Epithelial cell of prostate (primary cell): ENCODE results near the gene SLC29A1.
A peak's percentile ranks its signal among the peaks of the same experiment; 100 is the strongest.

Experiments used
- DNase-seq: peaks from one replicate; pipeline ENCODE4 v3.0.0-alpha.2; 2011; ENCODE audit warnings: low read depth, low spot score
- H3K27ac ChIP-seq: fragments of 450-650 bp; 2 replicates; pipeline ENCODE4 v1.5.1; 2017; ENCODE audit warnings: mild to moderate bottlenecking

SLC29A1 gene

DNA sequence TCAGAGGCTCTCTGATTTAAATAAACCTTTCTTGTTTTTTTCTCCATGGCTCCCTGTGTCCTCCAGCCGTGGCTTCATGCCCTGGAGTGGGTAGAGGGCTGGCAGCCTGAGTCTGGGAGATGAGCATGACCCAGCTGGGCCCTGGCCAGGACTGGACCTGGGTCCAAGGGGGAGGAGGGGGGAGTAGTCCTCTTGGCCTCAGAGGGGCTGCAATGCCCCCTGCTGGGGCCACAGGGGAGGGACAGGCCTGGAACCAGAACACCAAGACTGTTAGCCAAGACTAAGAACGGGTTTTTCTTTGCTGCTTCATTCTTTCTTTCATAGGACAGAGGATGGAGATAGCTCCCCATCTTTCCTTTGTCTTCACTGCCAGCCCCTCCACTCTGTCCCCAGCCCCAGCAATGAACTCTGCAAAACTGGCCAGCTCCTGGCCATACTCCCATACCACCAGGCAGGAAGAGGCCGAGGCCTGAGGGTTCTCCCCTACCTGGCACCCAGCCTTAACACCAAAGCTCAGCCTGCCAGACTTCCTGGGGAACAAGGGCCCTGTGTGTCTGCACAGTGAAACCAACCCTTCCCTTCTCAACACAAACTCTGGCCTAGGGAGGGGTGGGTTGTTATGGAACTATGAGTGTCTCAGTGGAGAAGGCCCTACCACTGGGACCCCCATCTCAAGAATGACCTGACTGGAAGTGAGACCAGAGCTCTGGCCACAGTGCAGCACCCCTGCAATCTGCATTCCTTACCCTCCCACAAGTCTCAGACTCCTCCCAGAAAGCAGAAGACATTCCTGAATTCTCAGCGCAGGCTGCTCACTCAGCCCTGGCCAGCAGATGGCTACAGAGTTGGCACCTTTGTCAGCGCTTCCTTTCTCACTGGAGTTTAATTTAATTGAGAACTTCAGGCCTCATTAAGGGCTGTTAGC lies 11.0 kb downstream of the SLC29A1 start:
- peak overlapping the region; percentile 60 for H3K27ac ChIP-seq
- DNase-seq: no peak

DNA sequence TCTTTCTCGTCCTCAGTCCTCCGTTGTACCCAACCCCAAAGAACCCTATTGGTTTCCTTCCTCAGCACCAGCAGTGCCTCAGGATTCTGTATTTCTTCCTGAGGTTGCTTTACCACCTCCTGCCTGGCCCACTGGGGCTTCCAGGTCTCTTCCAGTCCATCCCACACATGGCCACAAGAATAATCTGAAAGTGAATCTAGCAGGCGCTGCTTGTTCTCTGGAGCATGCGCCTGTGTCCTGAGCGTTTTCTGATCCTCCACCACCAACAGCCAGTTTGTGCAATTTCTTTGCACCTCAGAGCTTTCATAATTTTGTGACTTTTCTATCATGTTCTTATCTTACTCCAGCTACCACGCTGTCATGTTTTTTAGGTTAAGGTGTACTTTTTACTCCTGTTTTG lies 11.9 kb downstream of the SLC29A1 start:
- no peak for DNase-seq
- H3K27ac ChIP-seq: peak overlapping the region; percentile 60

DNA sequence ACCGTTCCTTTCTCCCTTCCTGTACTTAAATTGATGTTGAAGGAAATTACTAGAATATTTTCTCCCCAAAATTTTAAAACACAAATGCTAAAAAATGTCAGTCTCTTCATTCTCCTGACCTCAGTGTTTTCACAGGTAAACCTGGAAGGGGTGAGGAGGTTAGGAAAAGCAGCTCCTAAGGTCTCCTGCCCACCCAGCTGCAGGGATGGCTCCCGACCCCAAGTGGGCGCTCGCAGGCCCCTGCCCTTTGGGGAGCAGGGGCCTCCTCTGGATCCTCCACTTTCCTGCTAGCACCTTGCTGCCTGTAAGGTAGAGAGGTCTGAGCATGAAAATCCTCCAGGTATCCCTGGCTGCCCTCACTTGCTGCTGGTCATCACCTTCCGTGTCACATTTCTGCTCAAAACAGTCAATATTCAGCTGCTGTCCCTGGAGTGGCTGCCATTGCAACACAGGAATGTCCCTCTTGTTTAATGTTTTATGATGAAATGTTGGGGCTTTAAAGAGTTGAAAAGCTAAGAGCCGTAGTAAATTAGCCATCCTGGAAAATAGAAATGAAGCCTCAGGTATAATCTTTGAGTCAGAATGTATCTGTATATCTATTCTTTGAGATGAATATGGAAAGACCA lies 12.6 kb downstream of the SLC29A1 start:
- no peak for DNase-seq
- no peak overlapping the region for H3K27ac ChIP-seq

DNA sequence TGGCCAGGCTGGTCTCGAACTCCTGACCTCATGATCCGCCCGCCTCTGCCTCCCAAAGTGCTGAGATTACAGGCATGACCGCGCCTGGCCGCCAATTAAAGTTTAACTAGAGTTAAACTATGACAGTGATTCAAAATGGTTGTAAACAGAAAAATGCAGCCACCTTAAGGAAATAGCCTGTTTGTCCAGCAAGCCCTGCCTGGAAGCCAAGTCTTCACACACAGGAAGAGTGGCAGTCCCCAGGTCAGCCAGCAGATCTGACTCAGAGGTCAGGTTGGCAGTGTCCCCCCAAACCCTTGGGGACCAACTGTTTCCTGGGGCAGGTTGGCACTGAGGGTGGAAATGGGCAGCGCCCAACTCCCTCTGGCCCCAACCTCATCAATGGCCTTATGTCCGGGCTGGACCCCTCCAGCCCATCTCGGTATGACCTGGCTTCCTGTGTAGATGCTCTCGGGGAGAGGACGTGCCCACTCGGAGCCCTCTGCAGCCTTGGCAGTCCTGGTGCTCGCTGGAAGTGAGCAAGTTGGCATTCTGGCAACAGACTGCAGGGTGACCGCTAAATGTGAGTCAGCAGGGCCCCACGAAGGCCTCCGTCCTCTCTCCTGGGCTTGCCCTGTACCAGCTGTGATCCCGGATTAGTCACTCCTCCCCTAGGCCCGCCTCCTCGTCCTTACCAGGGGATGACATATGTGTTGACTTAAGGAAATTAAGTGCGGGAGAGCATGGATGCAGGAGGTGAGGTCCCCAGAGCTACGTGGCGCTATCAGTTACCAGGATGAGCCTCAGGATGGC lies 13.8 kb downstream of the SLC29A1 start:
- H3K27ac ChIP-seq: peak overlapping the region; percentile 70
- DNase-seq: peak; percentile 96

DNA sequence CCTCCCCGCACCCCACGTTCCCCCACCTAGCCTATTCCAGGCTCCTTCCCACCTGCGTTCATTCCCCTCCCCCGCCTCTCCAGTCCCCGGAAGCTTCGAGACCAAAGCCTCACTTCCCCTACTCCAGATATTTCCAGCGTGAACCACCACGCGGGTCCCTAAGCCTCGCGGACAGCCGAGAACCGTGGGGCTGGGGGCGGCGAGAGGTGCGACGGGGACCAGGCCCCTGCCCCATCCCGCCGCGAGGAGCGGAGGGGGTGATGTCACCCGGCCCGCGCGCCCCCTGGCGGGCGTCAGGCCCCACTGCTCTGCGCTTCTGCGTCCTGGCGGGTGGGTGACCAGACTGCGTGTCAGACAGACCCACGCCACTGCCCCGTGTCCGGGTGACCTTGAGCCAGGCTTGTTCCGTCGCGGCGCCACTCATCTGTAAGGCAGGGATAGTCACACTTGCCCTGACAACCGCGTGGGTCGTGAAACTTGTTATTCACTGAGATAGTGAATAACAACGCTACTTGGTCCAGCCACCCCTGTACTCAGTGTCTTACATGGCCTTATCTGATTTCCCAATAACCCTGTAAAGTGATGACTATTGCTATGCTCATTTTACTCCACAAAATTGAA lies 14.5 kb downstream of the SLC29A1 start:
- DNase-seq: no peak
- peak overlapping the region; percentile 70 for H3K27ac ChIP-seq

DNA sequence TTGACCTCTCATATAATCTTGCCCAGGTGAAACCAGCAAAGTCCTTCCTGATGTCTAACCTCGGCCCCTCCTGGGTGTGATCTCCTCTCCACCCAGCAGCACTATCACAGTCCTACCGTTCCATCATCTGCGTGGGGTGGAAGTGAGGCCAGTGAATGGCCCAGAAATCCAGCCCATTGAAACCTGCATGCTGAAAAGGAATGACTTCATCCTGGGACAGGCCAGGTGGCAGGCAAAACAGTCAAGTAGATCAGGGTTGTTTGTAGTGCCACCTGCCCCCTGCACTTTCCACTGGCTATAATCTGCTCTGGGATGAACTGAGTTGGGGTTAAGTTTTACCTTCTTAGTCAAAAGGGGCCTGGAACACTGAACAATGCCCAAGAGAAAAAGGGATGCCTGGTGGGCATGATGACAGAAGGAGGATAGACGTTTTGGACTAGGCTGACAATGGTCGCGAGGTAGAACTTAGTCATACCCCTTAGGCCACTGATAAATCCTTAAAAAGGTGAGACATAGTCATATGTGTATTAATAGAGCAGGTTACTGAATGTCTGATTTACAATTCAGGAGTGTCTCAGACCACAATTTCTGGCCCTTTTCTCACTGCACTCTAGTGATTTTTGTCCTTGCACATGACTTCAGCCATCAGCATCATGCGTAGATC lies 15.4 kb downstream of the SLC29A1 start:
- DNase-seq: no peak
- H3K27ac ChIP-seq: peak overlapping the region; percentile 70

DNA sequence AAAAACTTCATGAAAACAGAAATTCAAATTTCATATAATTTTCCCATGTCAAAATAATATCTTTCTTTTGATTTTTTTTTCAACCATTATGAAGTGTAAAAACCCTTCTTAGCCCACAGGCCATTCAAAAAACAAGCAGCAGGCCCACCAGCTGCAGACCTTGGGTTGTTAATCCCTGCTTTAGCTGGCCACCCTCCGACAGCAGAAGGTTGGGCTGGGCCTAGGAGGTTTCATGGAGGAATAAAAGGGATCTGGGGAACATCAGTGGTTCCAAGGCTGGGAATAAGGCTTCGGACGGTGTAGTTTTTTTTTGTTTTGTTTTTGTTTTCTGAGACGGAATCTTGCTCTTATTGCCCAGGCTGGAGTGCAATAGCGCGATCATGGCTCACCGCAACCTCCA lies 19.9 kb downstream of the SLC29A1 start:
- no peak overlapping the region for H3K27ac ChIP-seq
- no peak for DNase-seq

DNA sequence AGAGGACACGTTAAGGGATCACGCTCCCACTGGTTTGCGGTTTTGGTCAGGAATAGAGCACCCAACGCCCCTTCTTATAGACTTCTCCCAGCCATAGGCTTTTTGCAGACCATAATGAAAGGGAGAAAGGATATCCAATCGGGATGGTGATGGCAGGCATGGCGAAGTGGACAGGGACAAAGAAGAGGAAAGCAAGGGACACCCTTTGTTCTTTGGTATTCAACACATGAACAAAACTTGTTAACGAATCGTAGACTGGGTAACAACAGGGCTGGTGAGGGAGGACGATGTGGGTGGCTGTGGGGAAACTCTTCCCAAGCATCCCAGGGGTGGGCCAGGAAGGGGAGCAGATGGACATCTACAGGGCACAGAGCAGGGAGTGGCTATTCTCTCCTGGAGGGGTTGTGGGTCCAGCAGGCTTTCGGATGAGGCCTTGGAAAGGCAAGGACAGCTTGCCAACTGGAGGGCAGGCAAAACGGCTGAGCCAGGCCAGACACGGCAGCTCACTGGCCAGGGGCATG lies 22.1 kb downstream of the SLC29A1 start:
- no peak overlapping the region for H3K27ac ChIP-seq
- DNase-seq: no peak

DNA sequence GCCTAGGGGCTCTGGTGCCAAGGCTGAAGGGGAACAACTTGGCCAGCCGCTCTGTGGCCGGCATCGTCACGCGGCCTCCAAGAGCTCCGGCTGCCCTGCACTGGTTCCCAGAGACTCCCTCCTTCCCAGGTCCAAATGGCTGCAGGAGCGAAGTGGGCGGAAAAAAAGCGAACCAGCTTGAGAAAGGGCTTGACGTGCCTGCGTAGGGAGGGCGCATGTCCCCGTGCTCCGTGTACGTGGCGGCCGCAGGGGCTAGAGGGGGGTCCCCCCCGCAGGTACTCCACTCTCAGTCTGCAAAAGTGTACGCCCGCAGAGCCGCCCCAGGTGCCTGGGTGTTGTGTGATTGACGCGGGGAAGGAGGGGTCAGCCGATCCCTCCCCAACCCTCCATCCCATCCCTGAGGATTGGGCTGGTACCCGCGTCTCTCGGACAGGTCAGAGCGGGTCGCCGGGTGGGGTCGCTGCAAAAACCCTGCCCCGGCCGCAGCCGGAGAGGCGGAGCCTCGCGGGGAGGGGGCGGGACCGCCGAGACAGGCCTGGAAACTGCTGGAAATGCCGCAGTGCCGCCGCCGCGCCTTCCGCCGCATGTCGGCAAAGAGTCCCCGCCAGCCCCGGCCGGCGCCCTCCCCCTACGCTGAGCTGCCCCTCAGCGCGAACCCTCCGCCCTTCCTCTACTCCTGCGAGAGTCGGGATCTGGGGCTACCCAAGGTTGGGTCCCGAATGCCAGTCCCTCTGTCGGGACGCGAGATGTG lies 22.7 kb downstream of the SLC29A1 start:
- no peak for DNase-seq
- peak overlapping the region; percentile 91 for H3K27ac ChIP-seq

DNA sequence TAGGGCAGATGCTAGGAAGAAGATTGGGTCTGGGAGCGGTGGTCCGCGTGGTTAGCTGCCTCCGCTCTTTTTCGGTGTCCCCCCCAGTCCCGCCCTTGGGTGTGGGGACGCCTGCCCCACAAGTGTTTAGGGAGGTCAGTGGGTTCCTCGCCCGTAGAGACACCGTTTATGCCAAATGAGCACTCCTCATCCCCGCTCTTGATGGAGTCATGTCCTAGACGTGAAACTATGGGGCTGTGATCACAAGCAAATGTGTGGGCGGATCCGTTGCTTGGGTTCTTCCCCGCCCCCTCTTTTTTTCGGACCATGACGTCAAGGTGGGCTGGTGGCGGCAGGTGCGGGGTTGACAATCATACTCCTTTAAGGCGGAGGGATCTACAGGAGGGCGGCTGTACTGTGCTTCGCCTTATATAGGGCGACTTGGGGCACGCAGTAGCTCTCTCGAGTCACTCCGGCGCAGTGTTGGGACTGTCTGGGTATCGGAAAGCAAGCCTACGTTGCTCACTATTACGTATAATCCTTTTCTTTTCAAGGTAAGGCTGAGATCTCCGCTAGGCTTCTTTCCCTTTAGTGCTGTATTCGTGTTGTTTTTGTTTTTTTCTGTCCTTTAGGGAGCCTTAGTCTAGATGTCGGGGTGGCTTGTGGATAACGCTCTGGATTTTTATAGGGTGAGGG lies 23.4 kb downstream of the SLC29A1 start, which contains the start of gene HSP90AB1:
TSS of gene HSP90AB1 (plus strand) at position 439 of the 675 bp plus-strand sequence. CDS start 1,529 bp downstream, outside the sequence.
- peak; percentile 99 for DNase-seq
- peak within 1 kb of the TSS; percentile 91 for H3K27ac ChIP-seq

DNA sequence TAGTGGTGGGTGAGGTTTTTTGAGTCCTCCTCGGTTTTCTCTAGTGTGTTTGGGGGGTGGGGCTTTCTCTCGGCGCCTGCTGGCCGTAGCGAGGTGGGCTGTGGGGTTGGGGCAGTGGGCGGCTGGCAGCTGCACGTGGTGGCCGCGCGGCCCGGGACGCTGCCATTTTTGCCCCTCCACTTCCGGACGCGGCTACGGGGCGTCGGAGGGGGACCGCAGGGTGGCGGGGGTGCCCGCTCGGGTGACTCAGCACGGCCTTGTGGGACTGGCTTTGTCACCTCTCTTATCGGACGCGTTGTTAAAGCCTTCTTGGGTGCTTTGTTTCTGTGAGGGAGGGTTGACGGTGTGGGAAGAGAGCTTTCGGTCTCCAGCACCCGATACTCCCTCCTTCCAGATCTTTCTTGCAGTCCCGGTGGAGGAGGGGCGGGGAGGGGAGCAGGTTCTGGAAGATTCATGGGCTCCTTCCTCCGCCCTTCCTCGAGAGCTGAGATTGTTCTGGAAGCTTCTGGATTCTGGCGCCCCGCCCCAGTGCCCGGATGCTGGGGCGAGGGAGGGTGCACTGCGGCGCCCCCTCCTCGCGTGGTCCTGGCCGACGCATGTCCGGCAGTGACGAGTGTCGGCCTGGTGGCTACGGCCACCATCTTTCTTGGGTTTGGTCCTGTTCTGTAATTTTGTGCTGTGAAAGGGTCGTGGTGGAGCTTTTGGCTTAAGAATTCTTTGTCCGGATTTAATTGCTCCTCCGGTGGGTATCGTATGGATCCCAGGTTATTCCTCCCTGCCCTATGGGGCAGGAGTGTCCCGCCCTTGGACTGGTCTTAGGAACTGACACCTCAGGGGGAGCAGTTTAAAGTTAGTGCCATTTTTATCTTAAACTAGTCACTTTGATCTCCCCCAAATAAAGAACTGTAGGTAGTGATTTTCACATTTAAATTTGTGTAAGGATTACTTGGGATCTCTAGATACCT lies 24.2 kb downstream of the SLC29A1 start:
- peak overlapping the region; percentile 91 for H3K27ac ChIP-seq
- no peak for DNase-seq

DNA sequence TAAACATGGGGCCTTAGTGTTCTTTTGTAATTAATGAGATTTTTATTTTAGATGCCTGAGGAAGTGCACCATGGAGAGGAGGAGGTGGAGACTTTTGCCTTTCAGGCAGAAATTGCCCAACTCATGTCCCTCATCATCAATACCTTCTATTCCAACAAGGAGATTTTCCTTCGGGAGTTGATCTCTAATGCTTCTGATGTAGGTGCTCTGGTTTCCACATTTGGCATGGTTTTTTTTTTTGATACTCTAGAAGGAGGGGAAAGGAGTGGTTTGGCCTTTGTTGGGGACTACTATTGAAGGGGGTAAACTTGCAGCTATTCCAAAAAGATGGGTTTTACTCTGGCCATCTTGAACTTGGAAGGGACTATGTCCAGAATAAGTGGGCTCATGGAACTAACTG lies 25.2 kb downstream of the SLC29A1 start:
- peak overlapping the region; percentile 91 for H3K27ac ChIP-seq

DNA sequence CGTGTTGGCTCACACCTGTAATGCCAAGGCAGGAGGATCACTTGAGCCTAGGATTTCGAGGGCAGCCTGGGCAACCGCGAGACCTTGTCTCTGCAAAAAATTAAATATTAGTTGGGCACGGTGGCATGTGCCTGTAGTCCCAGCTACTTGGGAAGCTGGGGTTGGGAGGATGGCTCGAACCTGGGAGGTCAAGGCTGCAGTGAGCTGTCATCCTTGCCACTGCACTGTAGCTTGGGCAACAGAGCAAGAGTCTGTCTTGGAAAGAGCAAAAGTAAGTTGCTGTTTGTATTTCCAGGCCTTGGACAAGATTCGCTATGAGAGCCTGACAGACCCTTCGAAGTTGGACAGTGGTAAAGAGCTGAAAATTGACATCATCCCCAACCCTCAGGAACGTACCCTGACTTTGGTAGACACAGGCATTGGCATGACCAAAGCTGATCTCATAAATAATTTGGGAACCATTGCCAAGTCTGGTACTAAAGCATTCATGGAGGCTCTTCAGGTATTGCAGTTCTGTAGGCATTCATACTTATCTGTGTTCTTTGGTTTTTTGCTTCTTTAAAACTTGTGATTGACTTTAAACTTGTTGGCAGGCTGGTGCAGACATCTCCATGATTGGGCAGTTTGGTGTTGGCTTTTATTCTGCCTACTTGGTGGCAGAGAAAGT lies 25.8 kb downstream of the SLC29A1 start:
- peak overlapping the region; percentile 91 for H3K27ac ChIP-seq
- DNase-seq: no peak

More for the DNA sequence above, 25.2 kb downstream of the SLC29A1 start:
- DNase-seq: no peak

DNA sequence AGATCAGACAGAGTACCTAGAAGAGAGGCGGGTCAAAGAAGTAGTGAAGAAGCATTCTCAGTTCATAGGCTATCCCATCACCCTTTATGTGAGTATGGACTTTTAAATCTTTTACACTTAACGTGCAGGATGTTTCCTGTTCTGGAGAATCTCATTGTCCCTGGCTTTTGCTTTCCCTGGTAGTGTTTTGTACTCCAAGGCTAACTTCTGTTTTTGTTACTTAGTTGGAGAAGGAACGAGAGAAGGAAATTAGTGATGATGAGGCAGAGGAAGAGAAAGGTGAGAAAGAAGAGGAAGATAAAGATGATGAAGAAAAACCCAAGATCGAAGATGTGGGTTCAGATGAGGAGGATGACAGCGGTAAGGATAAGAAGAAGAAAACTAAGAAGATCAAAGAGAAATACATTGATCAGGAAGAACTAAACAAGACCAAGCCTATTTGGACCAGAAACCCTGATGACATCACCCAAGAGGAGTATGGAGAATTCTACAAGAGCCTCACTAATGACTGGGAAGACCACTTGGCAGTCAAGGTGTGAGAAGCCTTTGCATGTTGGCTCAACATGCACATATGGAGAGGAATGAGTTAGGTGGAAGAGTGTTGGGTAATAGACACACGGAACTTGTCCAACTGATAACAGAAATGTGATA lies 26.8 kb downstream of the SLC29A1 start:
- H3K27ac ChIP-seq: peak overlapping the region; percentile 91
- DNase-seq: no peak

DNA sequence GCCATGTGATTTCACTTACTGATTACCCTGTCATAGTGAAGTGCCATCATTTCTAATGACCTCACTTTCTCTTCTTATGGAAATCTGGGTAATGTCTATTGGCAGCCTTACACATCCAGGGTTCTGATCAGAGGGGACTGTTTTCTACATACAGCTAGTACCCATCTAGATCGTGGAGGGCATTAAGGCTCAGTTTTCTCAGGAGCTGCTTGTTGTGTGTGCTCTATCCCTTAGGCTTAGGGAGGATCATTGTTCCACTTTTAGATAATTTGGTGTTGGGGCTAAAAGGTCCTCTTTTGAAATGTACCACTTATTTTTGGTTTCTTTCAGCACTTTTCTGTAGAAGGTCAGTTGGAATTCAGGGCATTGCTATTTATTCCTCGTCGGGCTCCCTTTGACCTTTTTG lies 27.3 kb downstream of the SLC29A1 start:
- no peak for DNase-seq
- H3K27ac ChIP-seq: peak overlapping the region; percentile 91
